NCI-H526 treated with DMSO at 0.1 percent for 48 hours (cell line): Measurements from ENCODE around the gene AKAP6.
"Not testable (repeated sequence)": the region's sequence is repeated elsewhere in the genome, so short reads cannot be mapped to it uniquely, and the experiment has no call there.

Experiments used
- DNase-seq: peaks from one replicate; lab custom pipeline; 2025; lab: John Stamatoyannopoulos, UW

Gene AKAP6

DNA sequence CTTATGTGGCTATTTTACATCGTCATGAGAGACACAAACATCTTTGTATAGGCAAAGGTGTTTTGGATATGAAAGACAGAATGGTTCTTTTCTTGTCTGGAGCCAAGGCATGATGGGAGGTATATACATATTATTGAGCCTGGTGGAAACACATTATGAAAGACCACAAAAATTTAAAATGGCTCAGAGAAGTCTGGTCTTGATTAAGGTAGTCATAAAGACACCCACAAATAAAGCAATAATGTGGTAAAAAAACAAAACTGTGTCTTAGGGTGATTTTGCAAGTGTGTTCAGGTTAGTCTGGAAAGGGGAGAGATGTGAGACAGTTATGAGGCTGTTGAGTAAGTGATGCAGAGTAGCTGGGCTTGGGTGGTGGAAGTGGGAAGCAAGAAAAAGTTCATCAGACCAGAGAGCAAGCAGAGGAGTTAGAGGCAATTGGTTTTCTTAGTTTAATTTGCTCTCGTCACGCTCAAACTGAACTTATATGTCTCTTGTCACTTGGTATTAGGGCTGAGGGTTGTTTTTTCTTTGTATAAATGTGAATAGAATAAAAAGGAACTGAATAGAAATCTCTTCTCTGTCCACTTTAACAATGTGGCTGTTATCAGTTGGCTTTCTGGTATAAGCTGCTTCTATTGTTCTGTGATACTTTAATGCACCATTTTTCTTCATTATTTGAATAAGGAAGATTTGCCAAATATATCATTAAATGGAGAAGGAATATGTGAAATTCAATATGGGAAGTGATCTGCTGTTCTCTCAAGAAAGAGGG lies 115.0 kb downstream of the AKAP6 start:
- DNase-seq = no peak

DNA sequence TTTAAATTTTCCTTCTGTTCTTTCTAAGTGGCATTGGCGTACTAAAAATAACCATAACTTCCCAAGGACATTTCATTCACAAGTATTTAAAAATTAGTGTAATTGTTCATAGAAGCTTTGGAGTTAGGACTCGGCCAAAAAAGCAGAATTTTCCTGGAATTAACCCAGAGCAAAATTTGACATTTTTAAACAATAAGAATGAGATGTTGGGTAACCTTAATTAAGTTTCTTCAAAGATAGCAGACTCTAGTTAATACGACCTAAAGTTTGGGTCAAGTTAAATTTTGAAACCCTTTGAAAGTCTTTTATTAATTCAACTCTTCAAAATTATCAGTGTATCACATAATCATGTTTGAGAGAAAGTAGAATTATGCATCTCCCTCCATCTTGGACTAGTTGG lies 118.3 kb downstream of the AKAP6 start:
- no peak for DNase-seq

DNA sequence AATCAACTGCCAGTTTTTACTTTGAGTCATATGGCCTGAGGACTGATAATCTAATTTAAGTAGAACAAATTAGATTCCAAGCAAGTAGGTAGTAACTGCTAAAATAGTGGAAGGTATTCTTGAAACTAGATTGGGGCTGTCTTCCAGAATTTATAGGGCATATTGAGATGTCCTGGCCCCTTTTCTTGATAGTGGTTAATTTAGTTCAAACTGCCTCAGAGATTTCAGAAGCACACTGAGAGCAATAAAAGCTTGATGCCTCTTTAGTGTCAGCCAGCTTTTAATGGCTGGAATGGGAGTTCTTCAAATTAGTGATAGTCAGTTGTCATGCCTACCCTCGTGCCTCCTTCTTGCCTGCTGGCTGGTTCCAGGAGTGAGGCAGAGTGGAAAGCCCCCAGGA lies 120.5 kb downstream of the AKAP6 start:
- no peak for DNase-seq

DNA sequence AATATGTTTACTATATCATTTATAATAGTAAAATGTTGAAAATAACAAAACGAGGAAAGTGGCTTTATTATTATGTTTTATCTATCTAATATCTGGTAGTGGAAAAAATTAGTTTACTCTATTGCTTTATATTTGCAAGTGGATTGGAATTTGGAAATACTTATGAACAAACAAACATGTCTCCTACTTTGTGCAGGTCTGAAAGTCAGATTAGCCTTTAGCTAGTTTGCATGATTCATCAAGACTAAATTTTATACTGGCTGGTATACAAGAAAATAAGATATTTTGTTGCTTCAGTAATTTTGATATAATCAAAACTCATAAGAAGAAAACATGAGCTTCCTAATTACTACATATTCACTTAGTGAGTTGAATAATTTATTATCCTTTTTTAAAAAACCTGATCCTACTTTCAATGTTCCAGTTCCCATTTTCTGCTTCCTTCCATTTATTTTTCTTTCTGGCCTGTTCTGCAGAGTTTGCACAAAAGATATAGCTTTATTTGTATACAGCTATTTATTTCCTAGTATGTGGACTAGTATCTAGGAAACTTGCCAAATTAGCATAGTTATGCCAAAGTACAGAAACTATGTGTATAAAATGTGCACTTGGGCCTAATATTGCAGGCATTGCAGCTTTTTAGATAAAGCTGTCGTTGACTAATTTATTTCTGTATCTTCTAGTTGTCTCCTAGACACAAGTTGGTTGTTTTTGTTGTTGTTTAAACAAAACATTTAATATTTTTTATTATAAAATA lies 122.0 kb downstream of the AKAP6 start:
- DNase-seq = no peak

DNA sequence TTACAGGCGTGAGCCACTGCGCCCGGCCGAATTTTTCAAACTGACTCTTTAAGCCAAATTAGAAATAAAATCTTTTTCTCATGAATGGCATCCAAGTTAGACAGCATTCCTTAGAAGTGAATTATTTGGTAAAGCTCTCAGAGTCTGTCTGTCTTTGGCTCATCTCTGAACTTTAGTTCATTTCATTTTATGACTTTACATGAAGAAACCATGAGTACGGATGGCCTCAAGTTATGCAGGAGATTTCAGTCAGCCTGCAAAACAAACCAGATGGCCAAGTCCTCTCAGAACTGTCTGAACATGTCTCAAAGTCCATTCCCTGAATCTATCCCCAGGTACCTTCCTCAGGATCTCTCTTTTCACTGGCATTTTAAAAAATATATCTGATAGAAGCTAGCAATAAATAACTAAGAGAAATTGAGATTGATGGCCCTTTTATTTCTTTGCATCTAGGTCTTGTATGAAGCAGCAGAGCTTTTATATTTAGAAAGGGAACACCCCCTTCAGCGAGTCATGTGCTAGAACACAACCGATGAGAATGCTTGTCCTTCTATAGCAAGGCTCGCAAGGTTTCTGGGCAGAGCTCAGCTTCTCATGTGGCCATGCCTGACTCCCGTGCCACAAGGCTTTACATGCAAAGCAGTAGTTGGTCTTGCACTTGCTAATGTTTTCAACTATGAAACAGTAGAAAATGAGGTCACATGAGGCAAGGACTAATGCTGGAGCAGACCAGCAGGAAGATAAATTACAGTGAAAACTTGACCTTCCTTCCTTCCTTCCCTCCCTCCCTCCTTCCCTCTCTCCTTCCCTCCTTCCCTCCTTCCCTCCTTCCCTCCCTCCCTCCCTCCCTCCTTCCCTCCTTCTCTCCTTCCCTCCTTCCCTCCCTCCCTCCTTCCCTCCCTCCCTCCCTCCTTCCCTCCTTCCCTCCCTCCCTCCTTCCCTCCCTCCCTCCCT lies 125.0 kb downstream of the AKAP6 start:
- no peak for DNase-seq

DNA sequence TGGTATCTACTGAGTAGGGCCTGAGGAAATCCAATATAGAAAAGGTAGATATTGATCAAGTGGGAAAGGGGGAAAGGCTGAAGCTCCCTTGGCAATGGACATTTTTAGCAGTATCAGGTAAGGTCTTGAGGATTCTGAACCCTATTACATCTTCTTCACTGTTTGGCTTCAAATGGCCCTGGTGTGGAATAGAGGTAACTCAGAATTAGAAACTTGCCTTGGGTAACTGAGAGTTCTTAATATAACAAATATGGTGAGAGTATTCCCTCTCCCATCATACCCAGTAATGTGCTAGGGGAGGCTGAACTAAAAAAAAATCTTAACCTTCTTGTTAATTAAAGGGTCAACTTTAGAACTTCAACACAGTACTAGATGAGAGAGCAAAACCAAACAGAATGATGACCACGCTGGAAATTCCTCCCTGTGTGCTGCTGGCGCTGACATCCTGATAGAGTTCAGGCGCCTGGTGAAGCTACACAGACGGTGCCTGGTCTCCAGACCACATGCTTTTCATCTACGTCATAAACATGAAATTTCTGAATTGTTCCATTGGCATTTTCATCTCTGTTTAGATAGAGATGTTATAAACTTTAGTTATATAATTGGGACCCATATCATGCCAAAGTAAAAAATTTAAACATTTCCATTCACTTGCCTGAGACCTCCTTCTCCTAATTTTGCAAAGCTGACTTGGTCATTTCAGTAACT lies 128.3 kb downstream of the AKAP6 start:
- DNase-seq = no peak

DNA sequence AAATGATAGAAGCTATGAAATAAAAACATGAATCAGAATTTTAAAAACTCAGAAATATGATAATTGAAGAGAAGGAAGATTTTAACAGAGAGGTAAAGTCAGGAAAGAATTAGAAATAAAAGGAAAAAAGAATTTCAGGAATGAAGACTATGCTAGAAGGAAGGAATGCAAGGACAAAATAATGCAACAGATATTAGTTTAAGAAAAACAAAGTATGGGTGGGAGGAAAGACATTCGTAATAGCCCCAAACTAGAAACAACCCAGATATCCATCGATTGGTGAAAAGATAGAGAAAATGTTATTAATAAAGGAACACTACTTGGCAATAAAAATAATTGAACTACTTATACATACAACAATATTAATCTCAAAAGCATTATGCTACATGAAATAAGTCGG lies 129.6 kb downstream of the AKAP6 start:
- DNase-seq = no peak

DNA sequence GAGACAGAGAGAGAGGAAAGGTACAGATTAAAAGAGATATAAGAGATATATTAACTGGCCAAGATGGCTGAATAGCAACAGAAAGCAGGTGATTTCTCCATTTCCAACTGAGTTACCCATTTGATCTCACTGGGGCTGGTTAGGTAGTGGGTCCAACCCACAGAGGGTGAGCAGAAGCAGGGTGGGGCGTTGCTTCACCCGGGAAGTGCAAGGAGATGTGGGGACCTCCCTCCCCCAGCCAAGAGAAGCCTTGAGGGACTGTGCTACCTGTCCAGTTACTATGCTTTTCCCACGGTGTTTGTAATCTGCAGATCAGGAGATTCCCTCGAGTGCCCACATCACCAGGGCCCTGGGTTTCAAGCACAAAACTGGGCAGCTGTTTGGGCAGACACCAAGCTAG lies 131.2 kb downstream of the AKAP6 start:
- no peak for DNase-seq

DNA sequence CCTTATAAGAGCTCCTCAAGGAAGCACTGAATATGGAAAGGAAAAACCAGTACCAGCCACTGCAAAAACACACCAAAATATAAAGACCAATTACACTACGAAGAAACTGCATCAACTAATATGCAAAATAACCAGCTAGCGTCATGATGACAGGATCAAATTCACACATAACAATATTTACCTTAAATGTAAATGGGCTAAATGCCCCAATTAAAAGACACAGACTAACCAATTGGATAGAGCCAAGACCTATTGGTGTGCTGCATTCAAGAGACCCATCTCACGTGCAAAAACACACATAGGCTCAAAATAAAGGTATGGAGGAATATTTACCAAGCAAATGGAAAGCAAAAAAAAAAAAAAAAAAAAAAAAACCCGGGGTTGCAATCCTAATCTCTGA lies 133.5 kb downstream of the AKAP6 start:
- DNase-seq = not testable (repeated sequence)

DNA sequence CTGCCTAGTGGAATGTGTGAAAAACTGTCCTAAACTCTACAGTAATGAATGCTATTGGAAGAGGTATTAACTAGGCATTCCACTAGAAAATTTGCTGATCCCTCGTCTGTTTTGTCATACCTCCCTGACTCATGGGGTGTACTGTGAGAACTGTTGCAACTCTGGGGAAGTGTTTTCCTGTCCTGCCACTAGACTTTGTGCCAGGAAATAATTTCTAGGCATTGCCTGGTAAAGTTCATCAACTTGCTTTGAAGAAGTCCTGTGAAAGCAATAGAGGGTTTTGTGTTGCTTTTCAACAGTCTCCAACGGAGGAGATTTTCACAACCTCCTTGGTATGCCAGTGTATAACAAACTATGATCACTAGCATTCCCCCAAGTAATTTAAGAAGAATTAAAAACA lies 139.9 kb downstream of the AKAP6 start:
- no peak for DNase-seq

DNA sequence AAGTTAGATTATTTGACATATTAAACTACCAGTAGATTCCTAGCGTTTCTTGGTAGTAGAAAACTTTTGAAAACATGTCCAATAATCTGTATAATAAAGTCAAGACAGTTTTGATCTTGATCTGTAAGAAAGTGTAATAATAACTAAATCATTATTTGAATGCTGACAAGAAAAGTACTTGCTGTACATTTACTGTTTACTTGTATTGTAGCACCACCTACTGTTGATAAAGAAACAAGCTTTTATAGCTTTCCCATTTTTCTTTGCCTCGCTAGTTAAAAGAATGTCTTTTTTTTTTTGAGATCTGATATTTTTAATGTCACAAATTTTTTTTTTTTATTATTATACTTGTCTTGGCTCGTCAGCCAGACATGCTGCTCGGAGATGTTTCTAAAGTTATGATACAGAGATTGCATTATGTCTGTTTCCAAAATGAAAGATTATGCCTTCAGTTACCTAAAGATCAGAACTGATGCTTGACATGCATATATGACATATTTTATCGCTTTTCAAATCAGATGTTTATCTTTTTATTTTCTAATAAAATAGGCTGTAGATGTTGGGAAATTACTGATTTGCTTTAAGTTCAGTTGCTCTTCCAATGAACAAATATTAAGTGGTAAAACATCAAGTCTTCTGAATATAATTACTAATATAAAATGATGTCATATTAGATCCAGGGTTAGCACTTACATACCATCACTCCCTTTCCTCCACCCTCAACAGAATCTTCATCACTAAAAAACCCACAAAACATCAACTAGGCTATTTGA lies 140.5 kb downstream of the AKAP6 start:
- peak; percentile 14 for DNase-seq

DNA sequence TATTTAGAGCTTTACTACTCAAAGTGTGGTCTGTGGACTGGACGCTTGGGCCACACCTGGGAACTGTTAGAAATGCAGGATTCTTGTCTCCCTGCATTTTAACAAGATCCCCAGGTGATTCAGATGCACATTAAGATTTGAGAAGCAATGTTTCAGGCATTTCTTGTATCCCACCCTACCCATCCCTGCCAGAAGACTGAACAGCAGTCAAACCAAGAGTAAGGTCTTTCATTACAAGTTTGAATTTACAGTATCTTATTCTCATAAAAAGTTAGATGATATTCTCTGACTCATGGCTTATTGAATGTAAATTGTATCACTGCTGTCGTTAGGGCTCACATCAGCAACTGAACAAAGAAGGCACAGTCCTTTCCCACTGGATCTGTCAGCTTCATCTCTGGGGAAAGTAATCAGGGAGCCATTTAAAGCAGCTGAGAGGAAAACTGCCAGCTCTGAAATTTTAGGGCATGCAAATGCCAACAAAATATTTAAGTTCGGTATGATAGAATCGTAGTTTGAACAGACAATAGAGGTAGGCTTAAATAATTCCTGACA lies 141.1 kb downstream of the AKAP6 start:
- DNase-seq = no peak

DNA sequence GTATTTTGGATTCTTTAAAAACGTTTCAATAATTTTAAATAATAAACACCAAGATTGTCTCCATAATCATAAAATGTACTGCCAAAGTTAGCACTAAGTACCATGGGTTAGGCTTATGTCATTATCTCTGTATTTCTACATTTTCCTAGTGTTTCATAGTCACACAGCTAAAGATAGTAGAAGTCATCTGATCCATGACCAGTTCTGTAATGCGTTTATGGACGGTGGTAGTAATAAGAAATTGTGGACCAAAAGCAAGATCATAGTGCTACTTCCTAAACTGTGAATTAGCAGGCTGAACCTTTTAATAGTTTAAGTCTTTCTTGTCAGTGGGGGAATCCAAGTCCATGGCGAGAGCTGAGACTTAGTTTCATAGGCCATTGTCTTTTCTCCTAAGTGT lies 142.1 kb downstream of the AKAP6 start:
- DNase-seq = no peak

DNA sequence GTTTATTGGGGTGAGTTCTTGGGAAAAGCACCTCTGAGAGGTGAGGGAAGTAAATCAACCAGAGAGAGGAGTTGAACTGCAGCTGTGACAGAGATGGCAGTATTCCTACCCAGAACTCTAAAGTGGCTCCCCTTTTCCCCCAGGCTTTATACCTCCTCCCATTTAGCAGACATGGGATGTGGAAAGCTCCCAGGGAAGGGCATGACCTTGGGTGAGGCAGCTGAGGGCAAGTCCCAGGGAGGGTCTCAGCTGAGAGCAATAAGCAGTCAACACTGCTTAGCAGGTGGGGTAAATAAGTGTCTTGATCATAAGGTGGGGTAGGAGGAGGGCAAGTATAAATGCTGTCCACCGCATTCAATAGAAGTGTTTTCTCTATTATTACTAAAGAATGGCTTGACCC lies 143.0 kb downstream of the AKAP6 start:
- DNase-seq = no peak

DNA sequence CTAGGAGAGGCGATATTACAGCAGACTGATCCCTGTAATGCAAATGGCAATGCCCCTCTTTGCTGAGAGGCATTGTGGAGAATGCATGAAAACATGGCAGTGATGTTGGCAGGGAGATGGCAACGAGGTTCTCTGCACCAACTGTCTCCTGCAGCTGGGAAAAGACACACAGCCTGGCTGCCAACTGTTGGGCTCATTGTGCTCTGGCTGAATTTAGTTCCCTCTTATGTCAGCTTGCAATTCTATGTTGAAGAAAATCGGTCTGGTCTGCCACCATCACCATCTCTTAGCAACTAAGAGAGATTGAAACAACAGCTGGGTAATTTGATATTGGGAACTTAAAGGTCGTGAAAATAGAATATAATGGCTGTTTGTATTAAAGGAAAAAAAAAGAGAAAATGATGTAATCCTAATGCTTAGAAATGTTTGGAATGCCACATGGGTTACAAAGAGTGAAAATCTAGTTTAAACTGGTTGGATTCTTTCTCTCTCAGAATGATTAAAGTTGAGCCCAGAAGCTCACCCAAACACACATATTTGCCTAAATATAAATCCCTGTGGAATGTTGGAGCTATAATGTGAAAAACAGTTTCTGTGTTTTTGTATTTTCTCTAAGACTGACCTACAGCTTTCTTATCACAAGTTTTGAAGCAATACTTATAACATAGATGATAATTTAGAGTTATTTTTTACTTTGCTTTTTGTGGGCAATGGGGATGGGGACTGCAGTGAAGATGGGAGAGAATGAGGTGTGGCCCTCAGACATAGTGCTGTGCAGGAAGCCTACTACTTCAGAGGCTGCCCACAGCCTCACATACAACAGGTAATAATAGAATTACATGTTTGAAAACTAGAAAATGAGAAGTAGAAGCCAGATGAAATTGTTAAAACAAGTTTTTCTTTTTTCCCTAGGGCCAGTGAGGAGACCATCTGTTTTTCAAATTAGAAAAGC lies 143.7 kb downstream of the AKAP6 start:
- no peak for DNase-seq

DNA sequence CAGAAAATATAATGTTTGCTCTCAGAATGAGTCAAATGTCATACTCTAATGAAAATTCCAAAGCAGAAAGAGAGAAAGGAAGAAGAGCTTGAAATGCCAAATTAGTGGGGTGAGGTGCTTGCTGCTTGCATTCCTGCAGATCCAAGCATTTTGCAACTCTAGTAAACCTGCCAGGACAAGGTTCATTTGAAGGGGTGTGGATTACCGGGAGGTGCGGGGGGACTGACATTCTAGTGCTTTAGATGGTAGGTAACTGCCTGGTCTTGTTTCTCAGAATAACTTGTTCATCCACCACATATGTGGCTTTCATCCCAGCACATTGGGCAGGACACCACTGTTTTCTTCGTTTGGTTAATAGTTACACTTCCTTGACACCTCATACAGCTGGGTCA lies 144.4 kb downstream of the AKAP6 start:
- DNase-seq = no peak

DNA sequence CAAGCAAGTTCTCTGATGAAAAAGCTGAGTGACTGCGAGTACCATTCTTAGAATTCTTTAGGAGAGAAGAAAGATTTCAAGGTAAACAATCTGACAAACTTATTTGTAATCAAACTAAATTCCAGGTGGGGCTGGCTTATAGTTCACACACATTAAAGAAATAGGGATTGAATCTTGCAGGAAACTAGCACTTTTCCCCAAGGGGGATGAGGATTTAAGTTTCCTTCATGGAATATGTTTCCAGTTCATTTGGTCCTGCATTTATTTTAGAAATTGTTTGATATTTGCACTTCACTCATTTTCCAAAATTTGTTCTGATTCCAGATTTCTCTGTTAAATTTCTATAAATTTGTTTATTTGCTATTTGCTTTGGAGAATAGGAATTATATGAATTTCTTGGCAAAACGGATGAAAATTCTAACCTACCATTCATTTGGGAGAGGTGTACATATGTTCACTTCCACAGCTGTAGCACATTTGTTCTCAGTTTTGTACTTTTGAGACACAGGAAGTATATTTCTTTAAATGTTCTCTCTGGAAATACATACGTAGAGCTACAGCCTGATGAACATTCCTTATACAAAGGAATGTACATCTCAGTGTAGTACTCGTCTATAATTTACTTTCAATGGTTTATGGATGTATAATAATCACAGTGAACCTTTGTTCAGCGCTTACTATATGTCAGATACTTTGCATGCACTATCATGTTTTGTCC lies 145.5 kb downstream of the AKAP6 start:
- no peak for DNase-seq

DNA sequence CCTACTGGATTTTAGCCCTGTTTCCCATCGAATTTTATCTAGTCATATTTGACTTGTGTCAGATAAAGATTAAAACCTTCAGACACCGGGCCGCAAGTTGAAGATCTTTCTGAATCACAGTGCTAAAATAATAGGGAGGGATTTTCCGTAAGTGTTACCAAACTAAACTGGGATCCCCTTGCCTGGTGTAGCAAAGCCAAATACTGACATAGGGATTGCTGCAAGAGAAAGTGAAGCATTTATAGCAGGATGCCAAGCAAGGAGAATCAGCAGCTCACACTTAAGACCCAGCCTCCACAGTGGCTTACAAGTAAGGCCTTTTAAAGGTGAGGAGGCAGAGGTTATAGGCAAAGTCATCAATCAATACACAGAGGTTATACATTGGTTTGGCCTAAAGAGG lies 147.4 kb downstream of the AKAP6 start:
- no peak for DNase-seq

DNA sequence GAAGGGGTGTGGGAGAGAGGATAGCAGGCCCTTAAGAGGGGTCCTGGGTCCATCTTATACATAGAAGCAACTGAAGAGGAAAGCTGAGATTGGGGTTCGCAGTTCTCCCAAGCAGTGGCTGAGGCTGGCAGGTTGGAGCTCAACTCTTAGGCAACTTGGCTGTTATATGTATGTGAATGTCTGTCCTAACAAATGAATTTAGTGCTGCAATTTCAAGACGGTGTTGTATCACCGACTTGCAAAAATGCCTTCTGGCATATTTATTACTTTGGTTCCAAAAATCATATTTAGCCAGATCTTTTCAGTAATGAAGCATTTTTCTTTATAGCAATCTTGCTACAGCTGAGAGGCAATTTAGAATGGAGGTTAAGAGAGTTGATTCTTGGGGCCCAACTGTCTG lies 148.3 kb downstream of the AKAP6 start:
- no peak for DNase-seq
